HG02943 (cell line): ENCODE results near the gene MYOT.

Experiments
- ATAC-seq: cut with Tn5 transposase; IDR thresholded peaks from one replicate; pipeline ENCODE4 v1.9.1; 2021; ENCODE audit warnings: mild to moderate bottlenecking, low read depth, moderate library complexity; ENCODE audit not compliant: unreplicated experiment

MYOT gene

GRCh38 chr5:137867664-137868063, at the start of gene MYOT:
MYOT (plus strand) TSS chr5:137867860; CDS start chr5:137870652, 2,792 bp downstream.
- no peak for ATAC-seq

- no peak for ATAC-seq
Measured at GRCh38 chr5:137819766-137820165, 47.9 kb upstream of the MYOT start.

DNA sequence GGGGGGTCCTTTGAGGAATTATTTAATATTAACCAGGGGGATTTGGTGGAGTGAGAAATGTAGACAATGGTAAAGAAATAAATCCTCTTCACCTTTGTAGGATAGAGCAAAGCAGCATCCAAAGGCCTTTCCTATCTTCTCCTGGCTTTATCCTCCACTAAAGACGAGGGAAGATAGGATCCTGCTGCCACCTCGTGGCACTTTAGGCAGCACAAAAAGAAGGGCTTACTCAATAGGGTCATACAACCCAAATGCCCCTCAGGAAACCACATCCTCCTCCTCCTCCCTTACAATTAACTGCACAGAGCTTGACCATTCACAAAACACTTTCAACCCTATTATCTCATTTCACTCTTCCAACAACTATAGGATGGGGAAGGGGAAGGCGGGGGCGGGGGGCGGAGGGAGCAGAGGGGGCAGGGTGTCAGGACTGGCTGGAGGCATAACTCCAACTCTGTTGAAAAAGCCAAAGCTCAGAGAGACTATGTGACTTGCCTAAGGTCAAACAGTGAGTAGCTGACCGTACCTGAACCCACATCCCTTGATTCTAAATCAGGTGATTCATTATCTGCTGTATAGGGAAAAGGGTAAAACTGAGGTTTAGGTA, 45.4 kb upstream of the MYOT start:
- ATAC-seq = no peak

- ATAC-seq = no peak
Measured at GRCh38 chr5:137822984-137823383, 44.7 kb upstream of the MYOT start.

DNA sequence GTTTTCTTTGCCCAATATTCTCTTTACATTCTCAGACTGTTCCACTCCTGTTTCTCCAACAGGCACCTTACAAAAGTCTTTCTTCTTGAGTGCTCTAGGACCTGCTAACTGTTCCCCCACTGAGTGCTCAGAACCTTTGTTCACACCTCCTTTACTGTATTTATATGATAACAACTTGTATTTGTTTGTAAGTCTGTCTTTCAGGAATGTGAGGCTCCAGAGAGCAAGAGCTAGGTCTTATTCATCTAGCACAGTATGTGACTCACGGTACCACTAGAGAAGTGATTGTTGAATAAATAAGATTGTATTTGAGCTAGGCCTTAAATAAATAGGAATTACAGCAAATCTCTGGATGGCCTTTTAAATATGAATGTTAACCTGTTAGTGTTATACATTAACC, 42.5 kb upstream of the MYOT start:
- ATAC-seq = no peak

GRCh38 chr5:137826067-137826466, 41.6 kb upstream of the MYOT start:
- ATAC-seq = no peak

GRCh38 chr5:137828180-137828579, 39.5 kb upstream of the MYOT start:
- no peak for ATAC-seq

DNA sequence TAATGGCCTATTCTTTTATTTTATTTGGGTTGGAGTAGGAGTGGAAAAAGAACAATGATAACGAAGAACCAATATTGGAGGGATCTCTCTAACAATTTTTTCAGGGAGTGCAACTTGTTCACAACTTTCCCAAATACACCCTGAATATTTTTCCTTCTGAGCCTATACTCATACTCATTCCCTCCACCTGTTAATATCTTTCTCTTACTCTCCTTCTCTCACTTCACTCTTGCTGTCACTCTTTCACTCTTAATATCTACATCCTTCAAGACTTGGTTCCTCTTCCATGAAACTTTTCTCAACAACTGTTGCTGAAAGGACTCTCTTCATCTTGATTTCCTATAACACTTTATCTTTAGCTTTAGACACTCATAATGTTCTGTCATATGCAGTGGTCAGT, 39.0 kb upstream of the MYOT start:
- no peak for ATAC-seq

DNA sequence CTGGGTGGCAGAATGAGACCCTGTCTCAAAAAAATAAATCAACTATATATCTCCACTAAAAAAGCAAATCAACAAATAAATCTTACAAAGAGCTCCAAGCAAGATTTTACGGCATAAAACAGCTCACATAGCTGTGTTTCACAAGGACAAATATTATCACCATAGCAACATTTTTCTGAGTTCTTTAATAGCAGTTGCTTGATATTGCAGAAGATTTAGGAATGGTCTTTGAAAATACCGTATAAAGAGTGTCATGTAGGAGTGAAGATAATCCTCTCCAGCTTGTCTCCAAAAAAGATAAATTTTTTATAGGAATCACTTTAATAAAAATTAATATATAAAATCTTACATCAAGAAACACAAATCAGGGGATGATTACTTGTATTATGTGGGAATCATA, 36.6 kb upstream of the MYOT start:
- ATAC-seq = no peak

DNA sequence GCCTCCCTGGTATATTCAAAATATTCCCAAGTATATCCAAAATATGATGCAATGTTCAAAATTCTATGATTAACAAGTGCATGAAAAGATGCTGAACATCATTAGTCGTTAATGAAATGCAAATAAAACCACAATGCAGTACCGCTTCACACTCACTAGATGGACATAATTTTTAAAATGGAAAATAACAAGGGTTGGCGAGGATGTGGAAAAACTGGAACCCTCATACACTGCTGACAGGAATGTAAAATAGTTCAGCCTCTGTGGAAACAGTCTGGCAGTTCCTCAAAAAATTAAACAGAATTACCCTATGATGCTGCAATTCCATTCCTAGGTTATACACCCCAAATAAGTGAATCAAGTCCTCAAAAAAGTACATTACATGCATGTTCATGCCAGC, 36.1 kb upstream of the MYOT start:
- no peak for ATAC-seq

GRCh38 chr5:137832416-137832815, 35.2 kb upstream of the MYOT start:
- no peak for ATAC-seq

DNA sequence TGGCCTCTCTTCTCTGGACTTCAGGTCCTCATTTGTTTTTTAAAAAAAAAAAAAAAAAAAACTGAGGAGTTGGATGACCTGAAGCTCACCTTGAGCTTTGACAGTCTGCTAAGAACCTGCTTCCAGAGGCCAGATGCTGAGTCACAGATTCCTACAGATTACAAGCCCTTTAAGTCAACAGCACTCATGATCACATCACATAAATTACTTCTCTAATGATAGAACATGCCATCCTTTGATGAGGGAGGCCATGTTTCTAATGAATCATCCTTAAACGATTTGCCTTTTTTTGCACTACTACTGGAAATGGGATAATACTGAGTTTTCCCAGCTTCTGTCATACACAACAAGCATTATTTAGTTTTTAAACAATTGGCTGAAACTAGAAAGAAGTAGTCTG, 34.2 kb upstream of the MYOT start:
- ATAC-seq = no peak

DNA sequence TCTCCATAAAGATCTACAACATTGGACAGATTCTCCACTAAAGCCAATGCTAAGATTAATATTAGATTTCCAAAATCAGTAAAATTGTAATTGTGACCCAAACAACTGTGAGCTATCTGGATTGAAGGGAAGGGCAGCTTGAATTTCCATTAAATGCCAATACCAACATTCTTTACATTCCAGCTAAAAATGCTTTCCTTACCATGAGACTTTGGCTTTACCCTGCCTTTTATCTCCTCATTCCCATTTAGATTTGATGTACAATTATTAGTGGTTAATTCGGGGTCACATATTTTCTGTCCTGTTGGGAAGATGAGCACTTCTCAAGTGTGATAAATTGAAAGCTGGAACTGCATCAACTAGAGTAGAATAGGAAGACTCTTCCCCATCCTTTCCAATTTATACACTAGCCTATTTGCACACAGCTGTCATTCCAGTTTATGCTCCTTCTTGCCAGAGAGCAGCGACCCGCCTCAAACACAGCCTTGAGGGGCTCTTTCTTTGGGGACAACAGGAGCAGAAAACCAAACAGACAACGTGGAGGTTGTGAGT, 33.1 kb upstream of the MYOT start:
- ATAC-seq = no peak

GRCh38 chr5:137836298-137836697, 31.4 kb upstream of the MYOT start:
- ATAC-seq = no peak

GRCh38 chr5:137836997-137837396, 30.7 kb upstream of the MYOT start:
- no peak for ATAC-seq

GRCh38 chr5:137837491-137838394, 29.9 kb upstream of the MYOT start:
- no peak for ATAC-seq

- no peak for ATAC-seq
Measured at GRCh38 chr5:137838976-137839375, 28.7 kb upstream of the MYOT start.

DNA sequence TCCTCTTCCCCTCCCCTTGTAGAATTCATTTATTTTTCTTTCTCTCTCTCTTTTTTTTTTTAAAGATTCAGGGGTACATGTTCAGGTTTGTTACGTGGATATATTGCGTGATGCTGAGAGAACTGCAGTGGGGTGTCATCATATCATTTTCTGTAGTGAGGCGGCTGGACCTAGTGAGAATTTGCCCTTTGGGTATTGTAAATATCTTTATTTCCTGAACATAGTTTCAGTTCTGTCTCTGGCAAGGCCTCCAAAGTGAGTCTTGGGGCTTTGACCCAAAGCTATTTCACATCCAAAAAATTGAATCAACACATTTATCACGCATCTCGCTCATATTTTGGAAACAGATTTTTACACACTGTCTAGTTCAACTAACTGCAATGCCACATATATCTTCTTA, 25.4 kb upstream of the MYOT start:
- ATAC-seq = no peak

DNA sequence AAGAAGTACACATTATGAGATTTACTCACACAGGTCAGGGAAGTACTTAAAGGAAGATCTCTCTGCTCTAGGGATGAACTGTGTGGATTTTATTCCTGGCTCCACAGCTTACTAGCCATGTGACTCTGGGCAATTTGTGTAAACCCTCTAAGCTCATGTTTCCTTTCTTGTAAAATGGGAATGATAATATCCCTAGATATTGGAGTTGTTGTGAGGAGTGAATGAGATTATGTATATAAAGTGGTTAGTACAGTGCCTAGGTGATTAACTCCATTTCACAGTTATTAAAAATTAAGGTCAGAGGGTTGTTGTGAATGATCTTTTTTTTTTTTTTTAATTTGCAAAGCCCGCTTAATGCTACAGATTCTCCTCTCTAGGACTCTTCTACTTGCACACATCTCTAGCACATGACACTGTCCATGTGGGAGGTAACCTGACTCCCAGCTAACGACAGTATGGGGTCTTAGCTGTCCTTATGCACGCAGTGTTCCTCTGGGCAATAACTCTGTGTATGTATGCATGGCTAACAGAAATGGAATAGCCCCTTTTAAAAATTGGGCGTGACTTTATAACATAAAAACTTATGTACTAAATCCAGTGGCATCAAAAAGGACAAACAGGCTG, 23.9 kb upstream of the MYOT start:
- ATAC-seq = no peak

GRCh38 chr5:137845472-137845871, 22.2 kb upstream of the MYOT start:
- no peak for ATAC-seq

GRCh38 chr5:137847687-137848086, 20.0 kb upstream of the MYOT start:
- ATAC-seq = no peak
